IMR-90 (cell line): Measurements from ENCODE around the gene LY6G6F. TPM values are rescaled to one million over a fixed set of nuclear protein-coding genes. Genes with fewer than 3 reads are reported as not detected.

Experiments
- ATAC-seq: fragments of 200-7000 bp; cut with Tn5 transposase; 2 replicates; pipeline ENCODE4 v1.9.1; 2020; ENCODE audit warnings: low read depth, mild to moderate bottlenecking, moderate library complexity
- BruUV-seq: library from RNA; stranded (reverse); fragments of 400-500 nt; replicated peaks from 2 replicates; lab custom pipeline; 2021; lab: Mats Ljungman, UMichigan
- CTCF ChIA-PET: fragments of 300-600 bp; formaldehyde crosslinking; extraction: SDS; loops from one replicate; lab custom pipeline; 2021; ENCODE audit warnings: antibody characterized with exemption; lab: Yijun Ruan, JAX
- POLR2A ChIA-PET: fragments of 300-600 bp; sonication (Branson Sonifier 250); formaldehyde crosslinking; loops from one replicate; lab custom pipeline; 2022; ENCODE audit warnings: antibody characterized with exemption; ENCODE audit not compliant: unreplicated experiment; lab: Charles Lee
- DNase-seq: peaks from one replicate; pipeline ENCODE4 v3.0.0; 2013
- H2AFZ ChIP-seq: replicated peaks from 2 replicates; pipeline ENCODE3; 2013; ENCODE audit warnings: low read length, mild to moderate bottlenecking; ENCODE audit not compliant: poor library complexity
- H2AK5ac ChIP-seq: 2 replicates; pipeline ENCODE4 v1.6.1; 2013; ENCODE audit warnings: low read depth, low read length, inconsistent platforms
- H2AK9ac ChIP-seq: replicated peaks from 2 replicates; pipeline ENCODE3; 2013; ENCODE audit warnings: mild to moderate bottlenecking, low read depth, low read length, moderate library complexity; ENCODE audit not compliant: poor library complexity
- H2BK120ac ChIP-seq: 2 replicates; pipeline ENCODE4 v1.6.1; 2013; ENCODE audit warnings: low read depth, low read length, inconsistent platforms
- H2BK15ac ChIP-seq: 3 replicates; pipeline ENCODE4 v1.6.1; 2013; ENCODE audit warnings: low read depth, low read length, inconsistent platforms
- H2BK20ac ChIP-seq: 2 replicates; pipeline ENCODE4 v1.6.1; 2013; ENCODE audit warnings: low read depth, mild to moderate bottlenecking, inconsistent platforms, low read length, moderate library complexity
- H2BK5ac ChIP-seq: 2 replicates; pipeline ENCODE4 v1.6.1; 2013; ENCODE audit warnings: mild to moderate bottlenecking, low read depth, low read length, inconsistent platforms; ENCODE audit not compliant: poor library complexity, severe bottlenecking
- H3K14ac ChIP-seq: replicated peaks from 2 replicates; pipeline ENCODE4 v1.6.1; 2013; ENCODE audit warnings: low read depth, low read length, inconsistent platforms
- H3K18ac ChIP-seq: 2 replicates; pipeline ENCODE4 v1.6.1; 2013; ENCODE audit warnings: low read depth, low read length, control low read depth
- H3K23ac ChIP-seq: 2 replicates; pipeline ENCODE4 v1.6.1; 2013; ENCODE audit warnings: low read depth, low read length, inconsistent platforms
- H3K27ac ChIP-seq: 2 replicates; pipeline ENCODE4 v1.5.1; 2013; ENCODE audit warnings: mild to moderate bottlenecking, control low read depth, low read length; ENCODE audit not compliant: insufficient read depth
- H3K27me3 ChIP-seq: 2 replicates; pipeline ENCODE4 v1.6.1; 2013; ENCODE audit warnings: low read length; ENCODE audit not compliant: control insufficient read depth, insufficient read depth
- H3K36me3 ChIP-seq: 2 replicates; pipeline ENCODE4 v1.6.1; 2013; ENCODE audit warnings: low read length, mixed read lengths; ENCODE audit not compliant: control insufficient read depth, insufficient read depth
- H3K4ac ChIP-seq: 2 replicates; pipeline ENCODE4 v1.6.1; 2013; ENCODE audit warnings: low read depth, low read length, inconsistent platforms
- H3K4me1 ChIP-seq: 2 replicates; pipeline ENCODE4 v1.6.1; 2013; ENCODE audit warnings: low read length, mixed read lengths; ENCODE audit not compliant: control insufficient read depth, insufficient read depth
- H3K4me2 ChIP-seq: 2 replicates; pipeline ENCODE4 v1.6.1; 2013; ENCODE audit warnings: low read depth, mild to moderate bottlenecking, control low read depth, low read length, moderate library complexity
- H3K4me3 ChIP-seq: 2 replicates; pipeline ENCODE4 v1.5.1; 2013; ENCODE audit warnings: low read depth, mild to moderate bottlenecking, control low read depth, low read length, moderate library complexity; ENCODE audit not compliant: insufficient read depth
- H3K56ac ChIP-seq: 2 replicates; pipeline ENCODE4 v1.6.1; 2013; ENCODE audit warnings: low read length, inconsistent platforms; ENCODE audit not compliant: insufficient read depth; ENCODE audit errors: extremely low read depth
- H3K79me1 ChIP-seq, 2 experiments: 2 replicates each; pipeline ENCODE4 v1.6.1; 2013; ENCODE audit warnings: low read length in 2 of 2, inconsistent platforms in 1 of 2, low read depth in 1 of 2
- H3K9ac ChIP-seq: 2 replicates; pipeline ENCODE4 v1.6.1; 2013; ENCODE audit warnings: low read depth, low read length, control low read depth
- H3K9me1 ChIP-seq: 2 replicates; pipeline ENCODE4 v1.6.1; 2013; ENCODE audit warnings: low read length, inconsistent platforms; ENCODE audit not compliant: insufficient read depth
- H3K9me3 ChIP-seq: 2 replicates; pipeline ENCODE4 v1.6.1; 2013; ENCODE audit warnings: low read length; ENCODE audit not compliant: control insufficient read depth, insufficient read depth
- H4K20me1 ChIP-seq: 2 replicates; pipeline ENCODE4 v1.6.1; 2013; ENCODE audit warnings: low read length, inconsistent platforms; ENCODE audit not compliant: insufficient read depth
- H4K5ac ChIP-seq: 2 replicates; pipeline ENCODE4 v1.6.1; 2013; ENCODE audit warnings: mild to moderate bottlenecking, low read depth, low read length, control low read depth
- H4K8ac ChIP-seq, 2 experiments: 2 replicates each; pipeline ENCODE4 v1.6.1; 2013; ENCODE audit warnings: low read depth in 2 of 2, low read length in 2 of 2, control low read depth in 1 of 2, inconsistent platforms in 1 of 2
- H4K91ac ChIP-seq: 2 replicates; pipeline ENCODE4 v1.6.1; 2013; ENCODE audit warnings: low read depth, low read length, inconsistent platforms; ENCODE audit not compliant: insufficient read depth
- BHLHE40 ChIP-seq: fragments of 150-350 bp; IDR thresholded peaks from 2 replicates; pipeline ENCODE4 v1.6.1; 2016; ENCODE audit warnings: mild to moderate bottlenecking, low read depth, low read length
- CEBPB ChIP-seq: IDR thresholded peaks from 2 replicates; pipeline ENCODE4 v1.6.1; 2012; ENCODE audit warnings: low read depth, low read length, improper control_type of control experiment
- MAFK ChIP-seq: IDR thresholded peaks from 2 replicates; pipeline ENCODE4 v1.6.1; 2012; ENCODE audit warnings: low read depth, low read length, improper control_type of control experiment
- MAZ ChIP-seq: IDR thresholded peaks from 2 replicates; pipeline ENCODE4 v1.6.1; 2012; ENCODE audit warnings: low read depth, mild to moderate bottlenecking, low read length, improper control_type of control experiment, moderate library complexity, borderline replicate concordance
- MXI1 ChIP-seq: IDR thresholded peaks from 2 replicates; pipeline ENCODE4 v1.6.1; 2012; ENCODE audit warnings: low read depth, mild to moderate bottlenecking, low read length, moderate library complexity, borderline replicate concordance
- NFE2L2 ChIP-seq: fragments of 150-350 bp; IDR thresholded peaks from 2 replicates; pipeline ENCODE4 v1.6.1; 2016; ENCODE audit warnings: low read depth, mild to moderate bottlenecking, low read length
- RAD21 ChIP-seq: IDR thresholded peaks from 2 replicates; pipeline ENCODE4 v1.6.1; 2012; ENCODE audit warnings: low read length, improper control_type of control experiment
- RCOR1 ChIP-seq: IDR thresholded peaks from 2 replicates; pipeline ENCODE4 v1.6.1; 2012; ENCODE audit warnings: mild to moderate bottlenecking, low read length, improper control_type of control experiment; ENCODE audit not compliant: insufficient replicate concordance
- SMC3 ChIP-seq: fragments of 150-350 bp; IDR thresholded peaks from 2 replicates; pipeline ENCODE4 v1.6.1; 2016; ENCODE audit warnings: low read depth, mild to moderate bottlenecking, antibody characterized with exemption, low read length, moderate library complexity
- USF2 ChIP-seq: fragments of 150-350 bp; IDR thresholded peaks from 2 replicates; pipeline ENCODE4 v1.6.1; 2017; ENCODE audit warnings: mild to moderate bottlenecking, antibody characterized with exemption, low read length, low read depth
- WGBS, 2 experiments: methylation state at CpG; one replicate each; pipeline versions ENCODE4 v1.1.5 to v1.1.7; 2013; ENCODE audit warnings: missing lambda C conversion rate in 2 of 2; ENCODE audit not compliant: insufficient read length in 1 of 2; ENCODE audit errors: extremely low coverage in 2 of 2; 5-methylcytosine and 5-hydroxymethylcytosine counted together
- dilution Hi-C: fragments of 300-500 bp; cut with HindIII; formaldehyde crosslinking; loops from one replicate; pipeline ENCODE4 v1.14.3; 2018; ENCODE audit warnings: low sequenced_read_pairs; ENCODE audit not compliant: unreplicated experiment
- in situ Hi-C: fragments of 300-500 bp; cut with MboI; formaldehyde crosslinking; loops from 3 replicates; pipeline ENCODE4 v1.14.3; 2019; ENCODE audit warnings: low sequenced_read_pairs, inconsistent platforms, mixed read lengths
- intact Hi-C: fragments of 100-400 bp; cut with micrococcal nuclease; formaldehyde crosslinking; loops from 2 replicates; pipeline ENCODE4 v1.10.0; 2022
- polyA plus RNA-seq, 3 experiments: library from polyadenylated mRNA; depleted of rRNA; stranded (reverse); fragments of >200 nt; gene quantifications; 2 replicates each; pipeline ENCODE4 v1.2.3, GENCODE V29; 2012; ENCODE audit warnings: low replicate concordance in 1 of 3
- total RNA-seq: library from RNA; depleted of rRNA; stranded (reverse); fragments of >200 nt; gene quantifications from 2 replicates; pipeline ENCODE4 v1.2.3, GENCODE V29; 2012
- TF ChIP-seq, protein P1 (sequence below): conservative IDR thresholded peaks from 2 replicates; pipeline ENCODE4 v1.5.1; 2012; ENCODE audit warnings: mild to moderate bottlenecking, low read depth, low read length, improper control_type of control experiment

Gene LY6G6F
- total and polyA plus RNA-seq, 2 of the 4 experiments (the other 2 are of a cell fraction): not detected

DNA sequence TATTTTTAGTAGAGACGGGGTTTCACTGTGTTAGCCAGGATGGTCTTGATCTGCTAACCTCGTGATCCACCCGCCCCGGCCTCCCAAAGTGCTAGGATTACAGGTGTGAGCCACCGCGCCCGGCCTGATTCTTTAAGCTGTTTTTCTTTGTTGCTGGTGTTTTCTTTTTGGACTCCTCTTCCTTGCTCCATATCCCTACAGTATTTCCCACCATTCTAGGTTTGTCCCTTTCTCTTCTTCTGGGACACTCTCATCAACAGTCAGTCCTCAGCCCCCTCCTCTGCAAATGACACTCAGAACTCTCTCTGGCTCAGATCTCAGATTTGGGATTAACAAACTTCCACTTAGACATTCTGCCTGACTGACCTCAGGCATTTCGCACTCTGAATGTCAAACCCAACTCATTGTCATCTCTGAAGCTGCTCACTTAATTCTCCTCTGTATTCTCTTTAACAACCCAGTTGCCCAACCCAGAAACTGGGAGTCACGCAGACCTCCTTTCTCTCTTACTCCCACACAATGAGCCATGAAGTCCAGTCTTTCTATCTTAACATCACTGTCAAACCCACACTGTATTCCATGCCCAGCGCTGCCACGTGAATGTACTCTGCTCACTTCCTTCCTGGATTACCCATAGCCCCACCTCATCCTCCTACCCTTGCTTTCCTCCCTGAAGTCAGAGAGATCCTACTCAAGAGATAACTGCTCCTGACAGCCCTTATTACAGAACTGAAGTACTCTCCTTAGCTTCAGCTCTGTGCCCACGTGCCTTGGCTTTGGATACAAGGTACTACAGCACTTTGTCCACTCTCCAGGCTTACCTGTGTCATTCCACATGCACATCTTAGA is 19.1 kb downstream of the LY6G6F start:
- Histone ChIP-seq H3K27ac (no peak overlapping the region), H3K27me3 (no peaks in the 10 kb centered on the region; the same call in 1 of the 2 replicates), H3K9me3 (no peaks in the 10 kb centered on the region), H3K9ac (no peak overlapping the region), H4K20me1 (peaks cover 10% of the 10 kb centered on the region), H2AK9ac (no peak overlapping the region), H3K36me3 (peaks cover 23% of the 10 kb centered on the region), H3K23ac (no peak overlapping the region), H2AK5ac (no peak overlapping the region), H3K9me1 (no peaks in the 10 kb centered on the region), H3K56ac (no peak overlapping the region), H3K4ac (no peak overlapping the region), H4K5ac (no peak overlapping the region), H2BK20ac (no peak overlapping the region), H3K14ac (no peak overlapping the region), H3K79me1 (peaks cover 0 to 24% of the 10 kb centered on the region in 2 experiments; a peak in 2 of 4 replicates), H3K4me1 (peaks cover 3% of the 10 kb centered on the region), H2AFZ (no peak overlapping the region), H2BK15ac (no peak overlapping the region), H2BK120ac (no peak overlapping the region), H4K91ac (no peak overlapping the region), H3K4me2 (no peak overlapping the region), H4K8ac (no peak overlapping the region), H3K18ac (no peak overlapping the region), H2BK5ac (no peak overlapping the region), H3K4me3 (no peak overlapping the region)
- WGBS, 2 experiments: 95% methylated on average over 5 of the region's 12 CpGs; no CpG with 5 or more reads in 1 of the 2 experiments
- dilution Hi-C loops: no loop called here
- TF ChIP-seq USF2 (no peak), CEBPB (no peak), NFE2L2 (no peak), SMC3 (no peak), MXI1 (no peak), BHLHE40 (no peak), RCOR1 (no peak), RAD21 (no peak), MAFK (no peak), MAZ (no peak)
- TF ChIP-seq, protein P1, sequence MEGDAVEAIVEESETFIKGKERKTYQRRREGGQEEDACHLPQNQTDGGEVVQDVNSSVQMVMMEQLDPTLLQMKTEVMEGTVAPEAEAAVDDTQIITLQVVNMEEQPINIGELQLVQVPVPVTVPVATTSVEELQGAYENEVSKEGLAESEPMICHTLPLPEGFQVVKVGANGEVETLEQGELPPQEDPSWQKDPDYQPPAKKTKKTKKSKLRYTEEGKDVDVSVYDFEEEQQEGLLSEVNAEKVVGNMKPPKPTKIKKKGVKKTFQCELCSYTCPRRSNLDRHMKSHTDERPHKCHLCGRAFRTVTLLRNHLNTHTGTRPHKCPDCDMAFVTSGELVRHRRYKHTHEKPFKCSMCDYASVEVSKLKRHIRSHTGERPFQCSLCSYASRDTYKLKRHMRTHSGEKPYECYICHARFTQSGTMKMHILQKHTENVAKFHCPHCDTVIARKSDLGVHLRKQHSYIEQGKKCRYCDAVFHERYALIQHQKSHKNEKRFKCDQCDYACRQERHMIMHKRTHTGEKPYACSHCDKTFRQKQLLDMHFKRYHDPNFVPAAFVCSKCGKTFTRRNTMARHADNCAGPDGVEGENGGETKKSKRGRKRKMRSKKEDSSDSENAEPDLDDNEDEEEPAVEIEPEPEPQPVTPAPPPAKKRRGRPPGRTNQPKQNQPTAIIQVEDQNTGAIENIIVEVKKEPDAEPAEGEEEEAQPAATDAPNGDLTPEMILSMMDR: no peak
- in situ Hi-C loops: no loop called here
- intact Hi-C loops: no loop called here
- DNase-seq: no peak
- ChIA-PET CTCF (no interaction called here), POLR2A (interaction anchor here (0.6 kb wide), 1 partner anchor 41 kb away, joined by 4 read pairs; no protein-coding TSS in a partner anchor)
- no TSS peak for BruUV-seq
- ATAC-seq: no peak
